ENCODE data around the gene CEPT1. TPM values are rescaled to one million over a fixed set of nuclear protein-coding genes. Genes with fewer than 3 reads are reported as not detected.

The CEPT1 gene
- total and polyA plus RNA-seq, 9 of the 15 experiments (the other 6 are each of a cell fraction or from before 2014, with no cell fraction given): 24.4 to 72.6 (median 42.4) TPM

DNA sequence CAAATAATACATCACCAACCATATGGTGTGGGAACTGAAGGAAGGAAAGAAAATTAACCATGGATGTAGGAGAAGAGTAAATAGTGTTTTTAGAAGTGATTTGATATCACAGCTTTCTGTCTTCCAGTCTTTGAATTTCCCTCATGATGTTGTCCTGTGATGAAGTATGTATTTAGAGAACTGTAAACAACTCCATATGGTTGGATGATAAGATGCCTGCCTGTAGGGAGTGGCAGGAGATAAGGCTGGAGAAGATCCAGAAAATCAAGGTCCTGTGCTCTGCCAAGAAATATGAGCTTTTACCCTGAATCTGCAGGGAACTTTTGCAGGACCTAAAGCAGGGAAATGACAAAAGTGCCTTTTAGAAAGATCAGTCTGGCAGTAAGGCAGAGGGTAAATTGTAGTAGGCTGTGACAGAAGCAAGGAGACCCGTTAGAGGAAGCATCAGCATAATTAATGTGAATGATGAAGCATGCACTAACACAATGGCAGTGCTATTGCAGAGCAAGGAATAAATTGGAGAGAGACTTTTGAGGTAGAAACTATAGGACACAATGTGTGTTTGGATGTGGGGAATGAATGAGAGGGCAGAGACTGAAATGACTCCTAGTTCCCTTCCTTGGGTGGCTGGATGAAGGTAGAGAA, 21.9 kb downstream of the CEPT1 start (continued):
- TF ChIP-seq, protein P1, sequence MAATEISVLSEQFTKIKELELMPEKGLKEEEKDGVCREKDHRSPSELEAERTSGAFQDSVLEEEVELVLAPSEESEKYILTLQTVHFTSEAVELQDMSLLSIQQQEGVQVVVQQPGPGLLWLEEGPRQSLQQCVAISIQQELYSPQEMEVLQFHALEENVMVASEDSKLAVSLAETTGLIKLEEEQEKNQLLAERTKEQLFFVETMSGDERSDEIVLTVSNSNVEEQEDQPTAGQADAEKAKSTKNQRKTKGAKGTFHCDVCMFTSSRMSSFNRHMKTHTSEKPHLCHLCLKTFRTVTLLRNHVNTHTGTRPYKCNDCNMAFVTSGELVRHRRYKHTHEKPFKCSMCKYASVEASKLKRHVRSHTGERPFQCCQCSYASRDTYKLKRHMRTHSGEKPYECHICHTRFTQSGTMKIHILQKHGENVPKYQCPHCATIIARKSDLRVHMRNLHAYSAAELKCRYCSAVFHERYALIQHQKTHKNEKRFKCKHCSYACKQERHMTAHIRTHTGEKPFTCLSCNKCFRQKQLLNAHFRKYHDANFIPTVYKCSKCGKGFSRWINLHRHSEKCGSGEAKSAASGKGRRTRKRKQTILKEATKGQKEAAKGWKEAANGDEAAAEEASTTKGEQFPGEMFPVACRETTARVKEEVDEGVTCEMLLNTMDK (IDR thresholded peaks at IDR 0.05; ENCODE audit: borderline replicate concordance, insufficient read depth, low read depth, low read length, poor library complexity, severe bottlenecking): no peak
- no peak for TF ChIP-seq KAT8 (IDR thresholded peaks at IDR 0.05; ENCODE audit: low read depth)
- no peak for TF ChIP-seq TEAD2 (tag; IDR thresholded peaks at IDR 0.05)
- TF ChIP-seq, protein P2, sequence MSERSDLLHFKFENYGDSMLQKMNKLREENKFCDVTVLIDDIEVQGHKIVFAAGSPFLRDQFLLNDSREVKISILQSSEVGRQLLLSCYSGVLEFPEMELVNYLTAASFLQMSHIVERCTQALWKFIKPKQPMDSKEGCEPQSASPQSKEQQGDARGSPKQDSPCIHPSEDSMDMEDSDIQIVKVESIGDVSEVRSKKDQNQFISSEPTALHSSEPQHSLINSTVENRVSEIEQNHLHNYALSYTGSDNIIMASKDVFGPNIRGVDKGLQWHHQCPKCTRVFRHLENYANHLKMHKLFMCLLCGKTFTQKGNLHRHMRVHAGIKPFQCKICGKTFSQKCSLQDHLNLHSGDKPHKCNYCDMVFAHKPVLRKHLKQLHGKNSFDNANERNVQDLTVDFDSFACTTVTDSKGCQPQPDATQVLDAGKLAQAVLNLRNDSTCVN (CRISPR knock-in tag; IDR thresholded peaks at IDR 0.05): peak; percentile 78; the same call in 1 of the 2 replicates
- peak; percentile 82 for TF ChIP-seq ZNF583 (CRISPR knock-in tag; IDR thresholded peaks at IDR 0.05)
- TF ChIP-seq, protein P3, sequence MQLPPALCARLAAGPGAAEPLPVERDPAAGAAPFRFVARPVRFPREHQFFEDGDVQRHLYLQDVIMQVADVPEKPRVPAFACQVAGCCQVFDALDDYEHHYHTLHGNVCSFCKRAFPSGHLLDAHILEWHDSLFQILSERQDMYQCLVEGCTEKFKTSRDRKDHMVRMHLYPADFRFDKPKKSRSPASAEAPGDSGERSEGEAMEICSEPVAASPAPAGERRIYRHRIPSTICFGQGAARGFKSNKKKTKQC (CRISPR knock-in tag; IDR thresholded peaks at IDR 0.05): no peak
- TF ChIP-seq ZNF197 (CRISPR knock-in tag; IDR thresholded peaks at IDR 0.05; ENCODE audit: low read depth): peak; percentile 93
- TF ChIP-seq, protein P4, sequence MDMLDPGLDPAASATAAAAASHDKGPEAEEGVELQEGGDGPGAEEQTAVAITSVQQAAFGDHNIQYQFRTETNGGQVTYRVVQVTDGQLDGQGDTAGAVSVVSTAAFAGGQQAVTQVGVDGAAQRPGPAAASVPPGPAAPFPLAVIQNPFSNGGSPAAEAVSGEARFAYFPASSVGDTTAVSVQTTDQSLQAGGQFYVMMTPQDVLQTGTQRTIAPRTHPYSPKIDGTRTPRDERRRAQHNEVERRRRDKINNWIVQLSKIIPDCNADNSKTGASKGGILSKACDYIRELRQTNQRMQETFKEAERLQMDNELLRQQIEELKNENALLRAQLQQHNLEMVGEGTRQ (CRISPR knock-in tag; IDR thresholded peaks at IDR 0.05): no peak
- TF ChIP-seq STAT5B (CRISPR knock-in tag; IDR thresholded peaks at IDR 0.05): no peak
- TF ChIP-seq, protein P5, sequence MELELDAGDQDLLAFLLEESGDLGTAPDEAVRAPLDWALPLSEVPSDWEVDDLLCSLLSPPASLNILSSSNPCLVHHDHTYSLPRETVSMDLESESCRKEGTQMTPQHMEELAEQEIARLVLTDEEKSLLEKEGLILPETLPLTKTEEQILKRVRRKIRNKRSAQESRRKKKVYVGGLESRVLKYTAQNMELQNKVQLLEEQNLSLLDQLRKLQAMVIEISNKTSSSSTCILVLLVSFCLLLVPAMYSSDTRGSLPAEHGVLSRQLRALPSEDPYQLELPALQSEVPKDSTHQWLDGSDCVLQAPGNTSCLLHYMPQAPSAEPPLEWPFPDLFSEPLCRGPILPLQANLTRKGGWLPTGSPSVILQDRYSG (tag; conservative IDR thresholded peaks at IDR 0.05; ENCODE audit: low read depth): no peak
- TF ChIP-seq JUNB (CRISPR knock-in tag; conservative IDR thresholded peaks at IDR 0.05): no peak
- TF ChIP-seq ZNF347 (CRISPR knock-in tag; IDR thresholded peaks at IDR 0.05; ENCODE audit: low read depth): no peak
- TF ChIP-seq ZNF436 (CRISPR knock-in tag; IDR thresholded peaks at IDR 0.05): no peak
- TF ChIP-seq NCOA6 (IDR thresholded peaks at IDR 0.05): no peak
- TF ChIP-seq ELF1 (tag; IDR thresholded peaks at IDR 0.05): no peak
- TF ChIP-seq, protein P6, sequence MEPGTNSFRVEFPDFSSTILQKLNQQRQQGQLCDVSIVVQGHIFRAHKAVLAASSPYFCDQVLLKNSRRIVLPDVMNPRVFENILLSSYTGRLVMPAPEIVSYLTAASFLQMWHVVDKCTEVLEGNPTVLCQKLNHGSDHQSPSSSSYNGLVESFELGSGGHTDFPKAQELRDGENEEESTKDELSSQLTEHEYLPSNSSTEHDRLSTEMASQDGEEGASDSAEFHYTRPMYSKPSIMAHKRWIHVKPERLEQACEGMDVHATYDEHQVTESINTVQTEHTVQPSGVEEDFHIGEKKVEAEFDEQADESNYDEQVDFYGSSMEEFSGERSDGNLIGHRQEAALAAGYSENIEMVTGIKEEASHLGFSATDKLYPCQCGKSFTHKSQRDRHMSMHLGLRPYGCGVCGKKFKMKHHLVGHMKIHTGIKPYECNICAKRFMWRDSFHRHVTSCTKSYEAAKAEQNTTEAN (CRISPR knock-in tag; IDR thresholded peaks at IDR 0.05): no peak
- TF ChIP-seq CREM (IDR thresholded peaks at IDR 0.05; ENCODE audit: low read depth): peak; percentile 62
- no peak for TF ChIP-seq E2F3 (CRISPR knock-in tag; IDR thresholded peaks at IDR 0.05)
- TF ChIP-seq ZNF507 (tag; conservative IDR thresholded peaks at IDR 0.05): no peak
- no peak for TF ChIP-seq ZNF124 (CRISPR knock-in tag; IDR thresholded peaks at IDR 0.05)

All from K562 (cell line).